Mammary epithelial cell (primary cell): ENCODE data around the gene THRB.

Experiments used
- CTCF ChIP-seq, 2 donors: IDR thresholded peaks in 1 of 2; conservative IDR thresholded peaks in 1 of 2; 2 replicates each; pipeline ENCODE4 v1.5.1; 2011 to 2012; ENCODE audit warnings: inconsistent platforms in 2 of 2, low read length in 2 of 2, mild to moderate bottlenecking in 2 of 2, control low read depth in 1 of 2, low read depth in 1 of 2; ENCODE audit not compliant: insufficient read depth in 1 of 2; ENCODE audit errors: extremely low read depth in 1 of 2
- EZH2 ChIP-seq: IDR thresholded peaks from 2 replicates; pipeline ENCODE4 v1.6.1; 2012; ENCODE audit warnings: low read length, inconsistent platforms, borderline replicate concordance

- TF ChIP-seq CTCF (conservative IDR thresholded peaks at IDR 0.05 in 1 of 2, IDR thresholded peaks at IDR 0.05 in 1 of 2; ENCODE audit: extremely low read depth in 1 of 2, insufficient read depth in 1 of 2, low read depth in 1 of 2, low read length in 2 of 2) (no peak), EZH2 (no peak)
These were observed 1.6 kb downstream of the THRB start for GRCh38 chr3:24492971-24493551.
